OCI-LY7 (cell line): ENCODE results near the gene TBC1D19. TPM values are rescaled to one million over a fixed set of nuclear protein-coding genes. Genes with fewer than 3 reads are reported as not detected.
"Not testable (repeated sequence)": the region's sequence is repeated elsewhere in the genome, so short reads cannot be mapped to it uniquely, and the experiment has no call there.

Source experiments
- BruUV-seq: library from RNA; stranded (reverse); fragments of 400-500 nt; replicated peaks from 2 replicates; lab custom pipeline; 2021; lab: Mats Ljungman, UMichigan
- CTCF ChIA-PET: fragments of 300-600 bp; sonication (Branson Sonifier 250); formaldehyde crosslinking; loops from one replicate; lab custom pipeline; 2022; ENCODE audit warnings: antibody characterized with exemption; ENCODE audit not compliant: unreplicated experiment; lab: Charles Lee
- POLR2A ChIA-PET: fragments of 300-600 bp; sonication (Branson Sonifier 250); formaldehyde crosslinking; loops from one replicate; lab custom pipeline; 2022; ENCODE audit warnings: antibody characterized with exemption; lab: Charles Lee
- DNase-seq: peaks from one replicate; pipeline ENCODE4 v3.0.0-alpha.2; 2015; ENCODE audit warnings: low spot score
- H2AFZ ChIP-seq: fragments of 200-600 bp; sonication (generic), shearing (Covaris generic); 2 replicates; pipeline ENCODE4 v1.6.1; 2014; ENCODE audit warnings: mild to moderate bottlenecking, antibody characterized with exemption, low read length, moderate library complexity
- H3K27ac ChIP-seq: fragments of 200-600 bp; sonication (generic); 2 replicates; pipeline ENCODE4 v1.5.1; 2014; ENCODE audit warnings: mixed run types, low read depth, mild to moderate bottlenecking, moderate library complexity, low read length, inconsistent platforms; ENCODE audit not compliant: poor library complexity, severe bottlenecking
- H3K36me3 ChIP-seq: fragments of 200-600 bp; sonication (generic); 2 replicates; pipeline ENCODE4 v1.6.1; 2014; ENCODE audit warnings: mild to moderate bottlenecking, antibody characterized with exemption, low read length, moderate library complexity, mixed read lengths; ENCODE audit not compliant: insufficient read depth
- H3K4me1 ChIP-seq: fragments of 200-600 bp; sonication (generic); 2 replicates; pipeline ENCODE4 v1.5.1; 2014; ENCODE audit warnings: mild to moderate bottlenecking, low read length; ENCODE audit not compliant: insufficient read depth, poor library complexity, severe bottlenecking
- H3K4me2 ChIP-seq: fragments of 200-600 bp; sonication (generic); 2 replicates; pipeline ENCODE4 v1.6.1; 2014; ENCODE audit warnings: mild to moderate bottlenecking, low read length
- H3K4me3 ChIP-seq: fragments of 200-600 bp; sonication (generic); 2 replicates; pipeline ENCODE4 v1.5.1; 2014; ENCODE audit warnings: mild to moderate bottlenecking, low read depth, low read length; ENCODE audit not compliant: poor library complexity, severe bottlenecking
- H3K79me2 ChIP-seq: fragments of 200-600 bp; sonication (generic); 2 replicates; pipeline ENCODE4 v1.6.1; 2016; ENCODE audit warnings: low read depth, mild to moderate bottlenecking, low read length, moderate library complexity, mixed read lengths; ENCODE audit not compliant: insufficient read depth
- H3K9me2 ChIP-seq: fragments of 200-600 bp; sonication (generic); 2 replicates; pipeline ENCODE4 v1.6.1; 2016; ENCODE audit warnings: mild to moderate bottlenecking, low read length, mixed read lengths; ENCODE audit not compliant: insufficient read depth
- H3K9me3 ChIP-seq: fragments of 200-600 bp; sonication (generic); 2 replicates; pipeline ENCODE4 v1.6.1; 2014; ENCODE audit warnings: mild to moderate bottlenecking, mixed run types, low read length, mixed read lengths
- H4K20me1 ChIP-seq: fragments of 200-600 bp; sonication (generic); 2 replicates; pipeline ENCODE4 v1.6.1; 2014; ENCODE audit warnings: mild to moderate bottlenecking, antibody characterized with exemption, low read length, moderate library complexity, mixed read lengths; ENCODE audit not compliant: insufficient read depth
- CTCF ChIP-seq: fragments of 200-600 bp; sonication (generic); conservative IDR thresholded peaks from 2 replicates; pipeline ENCODE4 v1.5.1; 2014; ENCODE audit warnings: mild to moderate bottlenecking, antibody characterized with exemption, low read length, moderate library complexity, mixed read lengths
- EZH2phosphoT487 ChIP-seq: fragments of 200-600 bp; sonication (generic); IDR thresholded peaks from 2 replicates; pipeline ENCODE4 v1.6.1; 2018; ENCODE audit warnings: low read depth, borderline replicate concordance, mild to moderate bottlenecking, mixed run types, antibody characterized with exemption, low read length, moderate library complexity, mixed read lengths
- intact Hi-C: fragments of 100-400 bp; cut with micrococcal nuclease; formaldehyde crosslinking; loops from one replicate; pipeline ENCODE4 v1.10.0; 2022; ENCODE audit not compliant: unreplicated experiment
- total RNA-seq, 2 experiments: library from RNA; depleted of rRNA in 1 of 2; stranded (reverse); fragments of >200 nt in 1 of 2; shearing (Covaris generic) in 1 of 2; gene quantifications; 2 replicates each; pipeline ENCODE4 v1.2.3, GENCODE V29; 2014 to 2022

The TBC1D19 gene
- total RNA-seq, 2 experiments from 2014 or later, result 10.1 to 11.0 TPM

- Histone ChIP-seq H4K20me1 (no peaks in the 10 kb centered on the region), H3K27ac (no peak overlapping the region), H3K79me2 (no peaks in the 10 kb centered on the region), H3K4me3 (no peak overlapping the region), H3K9me2 (no peaks in the 10 kb centered on the region), H3K4me1 (peaks cover 11% of the 10 kb centered on the region), H3K4me2 (no peak overlapping the region), H2AFZ (peak overlapping the region; percentile 8; the same call in 1 of the 2 replicates), H3K36me3 (peaks cover 4% of the 10 kb centered on the region; the same call in 1 of the 2 replicates), H3K9me3 (no peaks in the 10 kb centered on the region)
- CTCF ChIA-PET, result no interaction called here
- DNase-seq, result no peak
- TF ChIP-seq EZH2phosphoT487, result no peak
- TF ChIP-seq CTCF, result no peak
- intact Hi-C loops, result loop anchor here (5.0 kb wide), 1 partner anchor 94 kb away; no protein-coding TSS in a partner anchor
- POLR2A ChIA-PET, result interaction anchor here (1.0 to 1.2 kb wide), 2 partner anchors 10 to 12 kb away, joined by 3 read pairs; no protein-coding TSS in a partner anchor
- BruUV-seq, result no TSS peak
Observed at GRCh38 chr4:26622913-26623312, 39.0 kb downstream of the TBC1D19 start.

- H3K27ac ChIP-seq, H3K79me2 ChIP-seq, H3K4me3 ChIP-seq, H3K9me3 ChIP-seq, H4K20me1 ChIP-seq, CTCF ChIA-PET, H2AFZ ChIP-seq, H3K36me3 ChIP-seq, BruUV-seq, H3K4me2 ChIP-seq, DNase-seq, intact Hi-C loops, H3K9me2 ChIP-seq: not testable (repeated sequence)
- peaks cover 11% of the 10 kb centered on the region for H3K4me1 ChIP-seq
- POLR2A ChIA-PET, result interaction anchor here (0.6 kb wide), 1 partner anchor 549 kb away, joined by 3 read pairs; no protein-coding TSS in a partner anchor
Observed at GRCh38 chr4:26626658-26627057, 42.8 kb downstream of the TBC1D19 start.

GRCh38 chr4:26632916-26633315 is 49.0 kb downstream of the TBC1D19 start:
- no peaks in the 10 kb centered on the region for H4K20me1 ChIP-seq
- CTCF ChIA-PET, result no interaction called here
- no peak for DNase-seq
- H3K9me3 ChIP-seq, result no peaks in the 10 kb centered on the region
- no peaks in the 10 kb centered on the region for H3K9me2 ChIP-seq
- TF ChIP-seq CTCF (no peak), EZH2phosphoT487 (no peak)
- H3K4me2 ChIP-seq, result no peak overlapping the region
- no peaks in the 10 kb centered on the region for H3K36me3 ChIP-seq
- H3K27ac ChIP-seq, result no peak overlapping the region
- POLR2A ChIA-PET, result interaction anchor here (1.5 kb wide), 1 partner anchor 8 kb away, joined by 3 read pairs; no protein-coding TSS in a partner anchor
- H3K4me3 ChIP-seq, result no peak overlapping the region
- H3K79me2 ChIP-seq, result no peaks in the 10 kb centered on the region
- BruUV-seq, result no TSS peak
- intact Hi-C loops, result no loop called here
- no peaks in the 10 kb centered on the region for H3K4me1 ChIP-seq
- no peak overlapping the region for H2AFZ ChIP-seq
